HEK293 (cell line): Measurements from ENCODE around the gene TTN.

Experiments
- BCL11B ChIP-seq: fragments of 450-650 bp; formaldehyde crosslinking; IDR thresholded peaks from 2 replicates; pipeline ENCODE4 v1.5.1; 2016; ENCODE audit warnings: low read depth, missing biosample characterization, missing genetic modification characterization
- KLF8 ChIP-seq: fragments of 450-650 bp; formaldehyde crosslinking; IDR thresholded peaks from 2 replicates; pipeline ENCODE4 v1.5.1; 2016; ENCODE audit warnings: missing biosample characterization, missing genetic modification characterization
- MZF1 ChIP-seq: fragments of 450-650 bp; formaldehyde crosslinking; IDR thresholded peaks from 2 replicates; pipeline ENCODE4 v1.5.1; 2017; ENCODE audit warnings: missing biosample characterization, missing genetic modification characterization, borderline replicate concordance
- SP2 ChIP-seq: fragments of 450-650 bp; formaldehyde crosslinking; IDR thresholded peaks from 2 replicates; pipeline ENCODE4 v1.5.1; 2016; ENCODE audit warnings: missing biosample characterization, missing genetic modification characterization
- TCF7L2 ChIP-seq: IDR thresholded peaks from 2 replicates; pipeline ENCODE4 v1.6.1; 2011; ENCODE audit warnings: low read depth, mild to moderate bottlenecking, inconsistent platforms, low read length, moderate library complexity, borderline replicate concordance
- ZBTB8A ChIP-seq: fragments of 450-650 bp; formaldehyde crosslinking; IDR thresholded peaks from 2 replicates; pipeline ENCODE4 v1.5.1; 2016; ENCODE audit warnings: missing biosample characterization, missing genetic modification characterization
- ZNF114 ChIP-seq: fragments of 450-650 bp; formaldehyde crosslinking; IDR thresholded peaks from 2 replicates; pipeline ENCODE4 v1.5.0; 2017; ENCODE audit warnings: missing biosample characterization, missing genetic modification characterization
- ZNF350 ChIP-seq: fragments of 450-650 bp; formaldehyde crosslinking; IDR thresholded peaks from 2 replicates; pipeline ENCODE4 v1.5.0; 2017; ENCODE audit warnings: missing biosample characterization, mild to moderate bottlenecking, missing genetic modification characterization
- ZNF354C ChIP-seq: fragments of 450-650 bp; formaldehyde crosslinking; IDR thresholded peaks from 2 replicates; pipeline ENCODE4 v1.5.1; 2016; ENCODE audit warnings: missing biosample characterization, missing genetic modification characterization, low read depth, borderline replicate concordance
- ZNF768 ChIP-seq: fragments of 450-650 bp; formaldehyde crosslinking; IDR thresholded peaks from 2 replicates; pipeline ENCODE4 v1.5.1; 2018; ENCODE audit warnings: missing biosample characterization, mild to moderate bottlenecking, missing genetic modification characterization
- TF ChIP-seq, protein P1 (sequence below): fragments of 450-650 bp; formaldehyde crosslinking; IDR thresholded peaks from 2 replicates; pipeline ENCODE4 v1.5.1; 2016; ENCODE audit warnings: missing biosample characterization, missing genetic modification characterization
- TF ChIP-seq, protein P2 (sequence below): fragments of 450-650 bp; IDR thresholded peaks from 2 replicates; pipeline ENCODE4 v1.5.1; 2018; ENCODE audit warnings: missing biosample characterization, mild to moderate bottlenecking, missing genetic modification characterization
- TF ChIP-seq, protein P3 (sequence below): fragments of 450-650 bp; formaldehyde crosslinking; IDR thresholded peaks from 2 replicates; pipeline ENCODE4 v1.5.1; 2016; ENCODE audit warnings: missing biosample characterization, missing genetic modification characterization
- TF ChIP-seq, protein P4 (sequence below): fragments of 450-650 bp; formaldehyde crosslinking; IDR thresholded peaks from 2 replicates; pipeline ENCODE4 v1.5.1; 2016; ENCODE audit warnings: missing biosample characterization, missing genetic modification characterization

DNA sequence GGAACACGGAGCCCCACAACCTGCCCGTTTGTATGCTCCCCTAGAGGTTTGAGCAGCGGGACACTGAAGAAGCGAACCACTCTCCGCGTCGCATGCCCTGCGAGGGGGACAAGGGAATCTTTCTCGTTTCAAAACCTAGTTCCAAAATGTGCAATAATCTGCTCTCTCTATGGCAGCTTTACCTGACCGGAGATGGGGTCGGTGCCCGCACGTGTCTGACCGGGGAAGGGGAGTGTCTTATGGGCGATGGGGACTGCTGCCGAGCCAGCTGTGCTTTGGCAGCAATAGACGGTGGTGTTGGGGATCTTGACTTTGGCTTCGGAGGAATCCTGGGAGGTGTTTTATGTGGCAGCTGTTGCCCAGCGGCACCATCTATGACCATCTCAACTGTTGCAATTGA lies 7.9 kb downstream of the TTN start:
- no peak for TF ChIP-seq ZBTB8A (tag by site-specific recombination)
- TF ChIP-seq TCF7L2, result no peak
- no peak for TF ChIP-seq ZNF114 (tag by site-specific recombination)
- TF ChIP-seq, protein P1, sequence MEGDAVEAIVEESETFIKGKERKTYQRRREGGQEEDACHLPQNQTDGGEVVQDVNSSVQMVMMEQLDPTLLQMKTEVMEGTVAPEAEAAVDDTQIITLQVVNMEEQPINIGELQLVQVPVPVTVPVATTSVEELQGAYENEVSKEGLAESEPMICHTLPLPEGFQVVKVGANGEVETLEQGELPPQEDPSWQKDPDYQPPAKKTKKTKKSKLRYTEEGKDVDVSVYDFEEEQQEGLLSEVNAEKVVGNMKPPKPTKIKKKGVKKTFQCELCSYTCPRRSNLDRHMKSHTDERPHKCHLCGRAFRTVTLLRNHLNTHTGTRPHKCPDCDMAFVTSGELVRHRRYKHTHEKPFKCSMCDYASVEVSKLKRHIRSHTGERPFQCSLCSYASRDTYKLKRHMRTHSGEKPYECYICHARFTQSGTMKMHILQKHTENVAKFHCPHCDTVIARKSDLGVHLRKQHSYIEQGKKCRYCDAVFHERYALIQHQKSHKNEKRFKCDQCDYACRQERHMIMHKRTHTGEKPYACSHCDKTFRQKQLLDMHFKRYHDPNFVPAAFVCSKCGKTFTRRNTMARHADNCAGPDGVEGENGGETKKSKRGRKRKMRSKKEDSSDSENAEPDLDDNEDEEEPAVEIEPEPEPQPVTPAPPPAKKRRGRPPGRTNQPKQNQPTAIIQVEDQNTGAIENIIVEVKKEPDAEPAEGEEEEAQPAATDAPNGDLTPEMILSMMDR (tag by site-specific recombination), result no peak
- TF ChIP-seq KLF8 (tag by site-specific recombination), result no peak
- TF ChIP-seq, protein P2, sequence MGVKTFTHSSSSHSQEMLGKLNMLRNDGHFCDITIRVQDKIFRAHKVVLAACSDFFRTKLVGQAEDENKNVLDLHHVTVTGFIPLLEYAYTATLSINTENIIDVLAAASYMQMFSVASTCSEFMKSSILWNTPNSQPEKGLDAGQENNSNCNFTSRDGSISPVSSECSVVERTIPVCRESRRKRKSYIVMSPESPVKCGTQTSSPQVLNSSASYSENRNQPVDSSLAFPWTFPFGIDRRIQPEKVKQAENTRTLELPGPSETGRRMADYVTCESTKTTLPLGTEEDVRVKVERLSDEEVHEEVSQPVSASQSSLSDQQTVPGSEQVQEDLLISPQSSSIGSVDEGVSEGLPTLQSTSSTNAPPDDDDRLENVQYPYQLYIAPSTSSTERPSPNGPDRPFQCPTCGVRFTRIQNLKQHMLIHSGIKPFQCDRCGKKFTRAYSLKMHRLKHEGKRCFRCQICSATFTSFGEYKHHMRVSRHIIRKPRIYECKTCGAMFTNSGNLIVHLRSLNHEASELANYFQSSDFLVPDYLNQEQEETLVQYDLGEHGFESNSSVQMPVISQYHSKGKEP (tag by site-specific recombination), result no peak
- TF ChIP-seq, protein P3, sequence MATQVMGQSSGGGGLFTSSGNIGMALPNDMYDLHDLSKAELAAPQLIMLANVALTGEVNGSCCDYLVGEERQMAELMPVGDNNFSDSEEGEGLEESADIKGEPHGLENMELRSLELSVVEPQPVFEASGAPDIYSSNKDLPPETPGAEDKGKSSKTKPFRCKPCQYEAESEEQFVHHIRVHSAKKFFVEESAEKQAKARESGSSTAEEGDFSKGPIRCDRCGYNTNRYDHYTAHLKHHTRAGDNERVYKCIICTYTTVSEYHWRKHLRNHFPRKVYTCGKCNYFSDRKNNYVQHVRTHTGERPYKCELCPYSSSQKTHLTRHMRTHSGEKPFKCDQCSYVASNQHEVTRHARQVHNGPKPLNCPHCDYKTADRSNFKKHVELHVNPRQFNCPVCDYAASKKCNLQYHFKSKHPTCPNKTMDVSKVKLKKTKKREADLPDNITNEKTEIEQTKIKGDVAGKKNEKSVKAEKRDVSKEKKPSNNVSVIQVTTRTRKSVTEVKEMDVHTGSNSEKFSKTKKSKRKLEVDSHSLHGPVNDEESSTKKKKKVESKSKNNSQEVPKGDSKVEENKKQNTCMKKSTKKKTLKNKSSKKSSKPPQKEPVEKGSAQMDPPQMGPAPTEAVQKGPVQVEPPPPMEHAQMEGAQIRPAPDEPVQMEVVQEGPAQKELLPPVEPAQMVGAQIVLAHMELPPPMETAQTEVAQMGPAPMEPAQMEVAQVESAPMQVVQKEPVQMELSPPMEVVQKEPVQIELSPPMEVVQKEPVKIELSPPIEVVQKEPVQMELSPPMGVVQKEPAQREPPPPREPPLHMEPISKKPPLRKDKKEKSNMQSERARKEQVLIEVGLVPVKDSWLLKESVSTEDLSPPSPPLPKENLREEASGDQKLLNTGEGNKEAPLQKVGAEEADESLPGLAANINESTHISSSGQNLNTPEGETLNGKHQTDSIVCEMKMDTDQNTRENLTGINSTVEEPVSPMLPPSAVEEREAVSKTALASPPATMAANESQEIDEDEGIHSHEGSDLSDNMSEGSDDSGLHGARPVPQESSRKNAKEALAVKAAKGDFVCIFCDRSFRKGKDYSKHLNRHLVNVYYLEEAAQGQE, result no peak
- TF ChIP-seq, protein P4, sequence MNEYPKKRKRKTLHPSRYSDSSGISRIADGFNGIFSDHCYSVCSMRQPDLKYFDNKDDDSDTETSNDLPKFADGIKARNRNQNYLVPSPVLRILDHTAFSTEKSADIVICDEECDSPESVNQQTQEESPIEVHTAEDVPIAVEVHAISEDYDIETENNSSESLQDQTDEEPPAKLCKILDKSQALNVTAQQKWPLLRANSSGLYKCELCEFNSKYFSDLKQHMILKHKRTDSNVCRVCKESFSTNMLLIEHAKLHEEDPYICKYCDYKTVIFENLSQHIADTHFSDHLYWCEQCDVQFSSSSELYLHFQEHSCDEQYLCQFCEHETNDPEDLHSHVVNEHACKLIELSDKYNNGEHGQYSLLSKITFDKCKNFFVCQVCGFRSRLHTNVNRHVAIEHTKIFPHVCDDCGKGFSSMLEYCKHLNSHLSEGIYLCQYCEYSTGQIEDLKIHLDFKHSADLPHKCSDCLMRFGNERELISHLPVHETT (tag by site-specific recombination), result no peak
- no peak for TF ChIP-seq ZNF350 (tag by site-specific recombination)
- no peak for TF ChIP-seq ZNF354C (tag by site-specific recombination)
- no peak for TF ChIP-seq ZNF768 (tag by site-specific recombination)
- no peak for TF ChIP-seq BCL11B (tag by site-specific recombination)
- no peak for TF ChIP-seq MZF1 (tag by site-specific recombination)
- no peak for TF ChIP-seq SP2 (tag by site-specific recombination)
